HS-5 (cell line): ENCODE measurements around the gene ATOSB.

Experiments used
- DNase-seq: peaks from one replicate; pipeline ENCODE4 v3.0.0-alpha.2; 2012; ENCODE audit warnings: low read depth

The ATOSB gene

GRCh38 chr9:35079426-35080341 is 36.0 kb downstream of the ATOSB start, which contains the start of gene FANCG:
Gene FANCG, minus strand, starts transcription at chr9:35079942. Its CDS starts 418 bp downstream, at chr9:35079524.
- DNase-seq, result peak; percentile 74

- DNase-seq, result no peak
Measured at GRCh38 chr9:35079041-35079425, 36.6 kb downstream of the ATOSB start.

GRCh38 chr9:35078066-35078465 is 37.6 kb downstream of the ATOSB start:
- no peak for DNase-seq

GRCh38 chr9:35076848-35077247 is 38.8 kb downstream of the ATOSB start:
- no peak for DNase-seq

DNA sequence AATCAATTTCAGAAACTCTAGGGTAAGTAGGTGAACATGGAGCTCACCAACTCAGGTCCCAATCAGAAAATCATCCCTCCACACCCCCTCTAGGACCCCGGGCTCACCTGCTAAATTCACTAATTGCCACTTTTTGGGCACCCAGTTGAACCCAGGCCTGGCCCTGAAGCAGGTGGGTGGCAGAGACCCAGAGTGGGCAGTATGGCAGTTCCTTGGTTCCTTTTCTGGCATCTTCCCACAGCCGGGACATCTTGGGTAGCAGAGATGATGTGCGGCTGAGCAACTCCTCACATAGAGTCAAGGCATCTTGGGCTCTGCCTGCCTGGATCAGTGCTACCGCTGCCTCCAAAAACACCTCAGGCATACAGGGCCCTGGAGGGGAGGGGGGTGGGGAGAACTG is 40.3 kb downstream of the ATOSB start:
- DNase-seq, result no peak

- no peak for DNase-seq
Measured at GRCh38 chr9:35074791-35075190, 40.9 kb downstream of the ATOSB start.

DNA sequence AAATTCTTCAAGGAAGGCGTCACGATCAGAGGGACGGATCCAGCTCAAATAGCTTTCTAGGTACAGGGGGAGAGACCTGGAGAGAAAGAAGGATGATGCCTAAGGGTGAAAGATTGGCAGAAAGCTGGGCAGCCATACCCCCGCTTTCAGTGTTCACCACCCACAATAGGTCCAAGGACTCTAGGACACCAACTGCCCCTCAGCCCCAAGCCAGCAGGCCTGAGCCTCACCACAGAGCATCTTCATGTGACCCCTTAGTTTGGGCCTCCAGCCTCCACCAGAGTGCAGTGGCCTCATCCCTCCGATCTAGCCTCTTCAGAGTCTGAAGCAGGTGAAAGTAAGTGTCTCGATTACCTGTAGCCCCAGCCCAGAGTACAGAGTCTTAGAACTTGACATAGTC is 41.5 kb downstream of the ATOSB start:
- DNase-seq, result no peak

DNA sequence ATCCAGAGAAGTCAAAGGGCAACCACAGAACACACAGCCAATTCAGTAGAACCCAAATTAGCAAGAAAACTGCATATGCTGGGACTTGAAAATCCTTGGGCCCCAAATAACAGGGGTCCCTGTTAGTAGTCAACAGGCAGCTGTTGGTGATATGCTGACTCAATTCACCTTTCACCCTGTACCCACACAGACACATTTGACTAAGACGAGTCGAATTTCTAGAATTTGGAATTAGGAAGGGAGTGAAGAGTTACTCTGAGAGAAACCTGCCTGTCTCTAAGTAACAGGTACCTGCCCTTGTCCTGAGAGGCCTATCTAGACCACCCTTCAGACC is 42.4 kb downstream of the ATOSB start:
- DNase-seq, result no peak

- peak; percentile 98 for DNase-seq
Measured at GRCh38 chr9:35072461-35073278, 43.0 kb downstream of the ATOSB start, which contains the start of gene VCP. Gene VCP, minus strand, starts transcription at chr9:35072625. Its CDS starts 272 bp downstream, at chr9:35072353.

DNA sequence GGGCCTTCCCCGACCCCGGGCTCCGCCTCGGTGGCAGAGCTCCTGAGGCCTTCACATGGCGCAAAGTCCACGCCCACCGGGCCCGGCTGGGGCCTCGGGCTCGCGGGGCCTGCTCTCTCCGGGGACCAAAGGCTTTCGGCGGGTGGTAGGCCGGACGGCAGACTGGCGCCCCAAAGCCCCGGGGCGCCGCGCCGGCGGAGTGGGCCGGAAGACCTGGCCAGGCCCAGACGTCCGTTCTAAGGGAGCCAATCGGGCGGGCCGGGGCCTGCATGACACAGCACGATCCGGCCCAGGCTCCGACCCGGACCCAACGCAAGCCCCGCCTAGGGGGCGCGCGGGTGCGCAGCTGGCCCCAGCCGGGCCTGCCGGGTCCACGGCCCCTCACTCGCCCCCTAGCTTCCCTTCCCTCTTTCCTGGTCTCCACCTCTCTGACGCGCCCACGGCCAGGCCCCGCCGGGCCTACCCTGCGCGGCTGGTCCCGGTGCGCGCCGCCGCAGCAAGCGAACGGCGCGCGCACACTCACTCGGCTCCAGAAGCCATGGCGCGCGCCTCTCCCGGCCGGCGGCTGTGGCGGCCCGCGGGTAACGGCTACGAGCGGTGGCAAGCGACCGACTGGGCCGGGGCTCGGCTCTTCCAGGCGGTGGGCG is 43.7 kb downstream of the ATOSB start:
- DNase-seq, result peak; percentile 71

- no peak for DNase-seq
Measured at GRCh38 chr9:35070823-35071813, 44.5 kb downstream of the ATOSB start.

DNA sequence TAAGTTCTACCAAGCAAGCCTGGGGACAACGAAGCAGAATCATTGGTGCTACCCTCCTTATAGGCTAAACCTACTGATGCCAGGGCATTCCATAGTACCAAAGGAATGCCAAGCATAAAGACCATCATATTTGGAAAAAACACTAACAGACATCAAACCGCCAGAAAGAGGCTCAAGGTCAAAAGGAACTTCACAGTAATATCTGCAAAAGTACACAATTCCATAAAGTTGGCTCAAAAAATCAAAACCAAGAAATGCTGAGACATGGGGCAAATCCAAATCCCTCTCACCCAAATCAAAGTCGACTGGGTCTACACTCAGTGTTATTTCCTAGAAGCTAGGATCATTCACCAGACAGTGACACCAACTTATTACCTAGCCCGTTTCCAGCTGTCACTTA is 46.6 kb downstream of the ATOSB start:
- DNase-seq, result no peak

- DNase-seq, result no peak
Measured at GRCh38 chr9:35067056-35067455, 48.6 kb downstream of the ATOSB start.

GRCh38 chr9:35060548-35061207 is 55.0 kb downstream of the ATOSB start:
- no peak for DNase-seq

DNA sequence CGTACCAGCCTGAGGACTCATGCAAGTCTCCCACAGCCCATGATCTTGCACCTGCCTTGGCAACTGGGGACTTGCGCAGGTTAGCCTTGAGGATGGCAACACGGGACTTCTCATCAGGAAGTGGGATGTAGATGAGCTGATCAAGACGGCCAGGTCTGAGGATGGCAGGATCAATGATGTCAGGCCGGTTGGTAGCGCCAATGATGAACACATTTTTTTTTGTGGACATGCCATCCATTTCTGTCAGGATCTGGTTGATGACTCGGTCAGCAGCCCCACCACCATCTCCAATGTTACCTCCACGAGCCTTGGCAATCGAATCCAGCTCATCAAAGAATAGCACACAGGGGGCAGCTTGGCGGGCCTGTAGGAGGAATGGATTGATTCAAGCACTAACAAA is 56.2 kb downstream of the ATOSB start:
- DNase-seq, result no peak

DNA sequence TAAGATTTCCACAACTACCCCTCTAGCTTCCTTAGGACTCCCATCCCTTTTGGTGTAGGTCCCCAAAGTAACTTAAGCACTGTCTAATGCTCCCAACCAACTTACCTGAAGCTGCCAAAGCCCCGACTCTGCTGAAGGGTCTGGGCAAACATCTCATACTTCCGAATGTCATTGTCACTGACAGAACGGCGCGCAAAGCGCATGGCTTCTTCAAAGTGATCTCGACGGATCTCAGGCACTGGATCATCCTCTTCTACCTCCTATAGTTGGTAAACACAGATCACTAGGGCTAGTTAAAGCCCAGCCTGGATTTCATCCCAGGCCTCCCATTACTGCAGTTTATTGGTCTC is 58.4 kb downstream of the ATOSB start:
- no peak for DNase-seq

GRCh38 chr9:35056571-35057270 is 58.9 kb downstream of the ATOSB start:
- no peak for DNase-seq

DNA sequence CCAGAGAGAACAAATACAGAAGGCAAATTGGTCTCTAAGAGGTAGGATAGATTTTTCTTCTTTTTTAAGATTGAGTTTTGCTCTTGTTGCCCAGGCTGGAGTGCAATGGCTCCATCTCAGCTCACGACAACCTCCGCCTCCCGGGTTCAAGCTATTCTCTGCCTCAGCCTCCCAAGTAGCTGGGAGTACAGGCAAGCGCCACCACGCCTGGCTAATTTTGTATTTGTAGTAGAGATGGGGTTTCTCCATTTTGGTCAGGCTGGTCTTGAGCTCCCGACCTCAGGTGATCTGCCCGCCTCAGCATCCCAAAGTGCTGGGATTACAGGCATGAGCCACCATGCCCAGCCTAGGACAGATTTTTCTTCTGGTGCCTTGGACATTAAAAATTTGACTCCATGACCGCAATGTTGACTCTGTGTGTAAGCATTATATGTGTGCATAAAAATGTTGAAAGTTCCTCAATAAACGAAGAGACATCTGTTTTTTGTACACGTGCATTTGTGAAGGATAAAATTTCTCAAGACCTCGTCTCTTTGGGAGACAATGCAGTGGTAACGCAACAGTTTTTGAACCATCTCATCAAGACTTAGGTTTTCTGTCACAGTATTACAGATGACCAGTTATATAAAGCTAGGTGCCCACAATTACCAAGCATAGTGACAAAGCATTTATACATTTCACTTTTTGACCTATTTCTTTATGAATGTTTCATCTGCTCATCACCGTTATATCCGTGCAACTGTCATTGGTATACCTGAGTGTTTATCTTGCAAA is 60.6 kb downstream of the ATOSB start:
- no peak for DNase-seq

DNA sequence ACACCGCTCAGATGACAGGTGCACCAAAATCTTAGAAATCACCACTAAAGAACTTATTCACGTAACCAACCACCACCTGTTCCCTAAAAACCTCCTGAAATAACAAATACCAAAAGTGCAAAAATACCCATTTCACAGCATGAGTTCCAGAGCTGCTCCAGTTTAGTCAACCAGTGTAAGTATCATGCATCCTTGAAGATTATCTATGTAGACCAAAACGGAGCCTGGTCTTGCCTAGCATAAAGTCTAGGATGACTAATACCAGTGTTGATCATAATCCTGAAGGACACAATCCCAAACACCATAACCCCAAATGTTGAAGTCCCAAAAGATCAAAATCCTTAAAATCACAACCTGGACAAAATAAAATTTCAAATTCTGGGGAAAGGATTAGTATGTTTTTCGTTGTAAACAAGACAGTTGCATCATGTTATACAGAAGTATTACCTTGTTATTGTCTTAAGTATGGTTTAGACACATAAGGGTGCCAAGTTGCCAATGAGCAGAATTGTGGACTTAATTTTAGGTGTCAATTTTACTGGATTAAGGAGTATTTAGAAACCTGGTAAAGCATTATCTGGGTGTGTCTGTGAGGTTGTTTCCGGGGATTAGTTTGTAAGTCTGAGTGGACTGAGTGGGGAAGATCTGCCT is 61.4 kb downstream of the ATOSB start:
- no peak for DNase-seq
